ENCODE data around the gene C11orf98. TPM values are rescaled to one million over a fixed set of nuclear protein-coding genes. Genes with fewer than 3 reads are reported as not detected.
"Not testable (repeated sequence)": the region's sequence is repeated elsewhere in the genome, so short reads cannot be mapped to it uniquely, and the experiment has no call there.

Gene C11orf98
- polyA plus RNA-seq, 1 donor from 2014 or later, result 96.3 TPM

- Mint-ChIP-seq H3K4me3 (peak overlapping the region in 2 of 4 donors; percentile 30 to 54), H3K27ac (peak overlapping the region in 1 of 3 donors; percentile 78), H3K4me1 (peaks cover 26 to 29% (median 26%) of the 10 kb centered on the region in 3 donors)
- not testable (repeated sequence) for H3K36me3 Mint-ChIP-seq, H3K27me3 Mint-ChIP-seq, H3K9me3 Mint-ChIP-seq
Observed at GRCh38 chr11:62675415-62675814, 10.4 kb upstream of the C11orf98 start.

GRCh38 chr11:62673196-62673525 lies 8.2 kb upstream of the C11orf98 start:
- Mint-ChIP-seq H3K27me3 (no peaks in the 10 kb centered on the region), H3K4me1 (peaks cover 20 to 29% (median 27%) of the 10 kb centered on the region in 3 donors), H3K36me3 (peaks cover 2% of the 10 kb centered on the region), H3K9me3 (no peaks in the 10 kb centered on the region), H3K27ac (peak overlapping the region; percentile 12 to 99 (median 53)), H3K4me3 (peak overlapping the region in 3 of 4 donors; percentile 98 to 100 (median 100))

GRCh38 chr11:62671608-62672389 lies 6.8 kb upstream of the C11orf98 start, which contains the start of the genes LBHD1 and UQCC3:
Gene LBHD1, minus strand, starts transcription at chr11:62672267. Its CDS starts 2,236 bp downstream, at chr11:62670031.
Gene UQCC3, plus strand, starts transcription at chr11:62671673. Its CDS starts 73 bp downstream, at chr11:62671746.
- no peaks in the 10 kb centered on the region for H3K27me3 Mint-ChIP-seq
- peak within 1 kb of the TSS; percentile 94 to 99 (median 99) for H3K27ac Mint-ChIP-seq
- no peaks in the 10 kb centered on the region for H3K9me3 Mint-ChIP-seq
- H3K4me1 Mint-ChIP-seq, result peaks cover 21 to 29% (median 25%) of the 10 kb centered on the region in 3 donors
- peak within 1 kb of the TSS; percentile 98 to 100 (median 100) for H3K4me3 Mint-ChIP-seq
- peaks cover 2% of the 10 kb centered on the region for H3K36me3 Mint-ChIP-seq

- peaks cover 21 to 34% (median 28%) of the 10 kb centered on the region in 3 donors for H3K4me1 Mint-ChIP-seq
- no peaks in the 10 kb centered on the region for H3K9me3 Mint-ChIP-seq
- peaks cover 2% of the 10 kb centered on the region for H3K36me3 Mint-ChIP-seq
- peak overlapping the region; percentile 98 to 100 (median 100) for H3K4me3 Mint-ChIP-seq
- no peaks in the 10 kb centered on the region for H3K27me3 Mint-ChIP-seq
- H3K27ac Mint-ChIP-seq, result peak overlapping the region; percentile 94 to 99 (median 99)
Observed at GRCh38 chr11:62671236-62671607, 6.2 kb upstream of the C11orf98 start.

- Mint-ChIP-seq H3K4me1 (peaks cover 29 to 32% (median 31%) of the 10 kb centered on the region in 3 donors), H3K4me3 (peak overlapping the region in 3 of 4 donors; percentile 83 to 100 (median 98)), H3K27ac (peak overlapping the region in 2 of 3 donors; percentile 37 to 86), H3K36me3 (no peaks in the 10 kb centered on the region), H3K27me3 (no peaks in the 10 kb centered on the region), H3K9me3 (no peaks in the 10 kb centered on the region)
Observed at GRCh38 chr11:62669420-62670161, 4.6 kb upstream of the C11orf98 start.

GRCh38 chr11:62667460-62667859 lies 2.5 kb upstream of the C11orf98 start:
- peak overlapping the region in 3 of 4 donors; percentile 63 to 99 (median 98) for H3K4me3 Mint-ChIP-seq
- H3K4me1 Mint-ChIP-seq, result peaks cover 31 to 34% (median 34%) of the 10 kb centered on the region in 3 donors
- H3K9me3 Mint-ChIP-seq, result no peaks in the 10 kb centered on the region
- peak overlapping the region in 2 of 3 donors; percentile 98 for H3K27ac Mint-ChIP-seq
- H3K27me3 Mint-ChIP-seq, result no peaks in the 10 kb centered on the region
- no peaks in the 10 kb centered on the region for H3K36me3 Mint-ChIP-seq

GRCh38 chr11:62666259-62666926 lies 1.4 kb upstream of the C11orf98 start:
- Mint-ChIP-seq H3K4me1 (peaks cover 27 to 29% (median 29%) of the 10 kb centered on the region in 3 donors), H3K9me3 (no peaks in the 10 kb centered on the region), H3K4me3 (peak overlapping the region; percentile 96 to 99 (median 98)), H3K27me3 (no peaks in the 10 kb centered on the region), H3K36me3 (no peaks in the 10 kb centered on the region), H3K27ac (peak overlapping the region; percentile 46 to 98 (median 98))

GRCh38 chr11:62665599-62666258 lies 719 bp upstream of the C11orf98 start:
- Mint-ChIP-seq H3K9me3 (no peaks in the 10 kb centered on the region), H3K4me3 (peak overlapping the region; percentile 96 to 99 (median 98)), H3K36me3 (no peaks in the 10 kb centered on the region), H3K27ac (peak overlapping the region; percentile 95 to 98 (median 98)), H3K4me1 (peaks cover 22 to 27% (median 25%) of the 10 kb centered on the region in 3 donors), H3K27me3 (no peaks in the 10 kb centered on the region)

GRCh38 chr11:62664405-62665074 lies 470 bp downstream of the C11orf98 start:
- H3K9me3 Mint-ChIP-seq, result no peaks in the 10 kb centered on the region
- H3K4me1 Mint-ChIP-seq, result peaks cover 21 to 24% (median 22%) of the 10 kb centered on the region in 3 donors
- H3K27me3 Mint-ChIP-seq, result no peaks in the 10 kb centered on the region
- peak overlapping the region; percentile 96 to 99 (median 98) for H3K4me3 Mint-ChIP-seq
- no peaks in the 10 kb centered on the region for H3K36me3 Mint-ChIP-seq
- H3K27ac Mint-ChIP-seq, result peak overlapping the region; percentile 95 to 98 (median 98)

GRCh38 chr11:62656796-62657429 lies 8.1 kb downstream of the C11orf98 start:
- H3K27ac Mint-ChIP-seq, result peak overlapping the region in 1 of 3 donors; percentile 52
- no peaks in the 10 kb centered on the region for H3K36me3 Mint-ChIP-seq
- no peaks in the 10 kb centered on the region for H3K27me3 Mint-ChIP-seq
- H3K9me3 Mint-ChIP-seq, result no peaks in the 10 kb centered on the region
- peaks cover 7 to 11% (median 9%) of the 10 kb centered on the region in 3 donors for H3K4me1 Mint-ChIP-seq
- peak overlapping the region in 1 of 4 donors; percentile 70 for H3K4me3 Mint-ChIP-seq

GRCh38 chr11:62654297-62654696 lies 10.7 kb downstream of the C11orf98 start:
- Mint-ChIP-seq H3K9me3 (no peaks in the 10 kb centered on the region), H3K27ac (peak overlapping the region in 2 of 3 donors; percentile 81 to 100), H3K4me1 (peaks cover 11 to 12% (median 11%) of the 10 kb centered on the region in 3 donors)

GRCh38 chr11:62652161-62653006 lies 12.6 kb downstream of the C11orf98 start:
- Mint-ChIP-seq H3K36me3 (no peaks in the 10 kb centered on the region), H3K9me3 (no peaks in the 10 kb centered on the region), H3K27ac (peak overlapping the region; percentile 92 to 100 (median 98)), H3K4me3 (peak overlapping the region; percentile 91 to 99 (median 96)), H3K4me1 (peaks cover 11 to 12% (median 11%) of the 10 kb centered on the region in 3 donors), H3K27me3 (no peaks in the 10 kb centered on the region)

More at GRCh38 chr11:62654297-62654696, 10.7 kb downstream of the C11orf98 start:
- no peaks in the 10 kb centered on the region for H3K27me3 Mint-ChIP-seq
- H3K36me3 Mint-ChIP-seq, result no peaks in the 10 kb centered on the region
- peak overlapping the region; percentile 89 to 99 (median 90) for H3K4me3 Mint-ChIP-seq
